ENCODE measurements around the gene LOXHD1. TPM values are rescaled to one million over a fixed set of nuclear protein-coding genes. Genes with fewer than 3 reads are reported as not detected.

Gene LOXHD1
- total and polyA plus RNA-seq, 2 of the 4 experiments (the other 2 are of a cell fraction) = not detected

- no peak overlapping the region for H3K23ac ChIP-seq (ENCODE audit: low read depth, low read length)
- CTCF ChIA-PET = no interaction called here
- BruUV-seq (replicated peaks) = no TSS peak
These were observed 32.0 kb upstream of the LOXHD1 start for GRCh38 chr18:46688853-46689525.

More at GRCh38 chr18:46688853-46689525, 32.0 kb upstream of the LOXHD1 start:
- intact Hi-C loops (cut with micrococcal nuclease) (no loop called here), in situ Hi-C loops (cut with MboI; ENCODE audit: low sequenced_read_pairs) (no loop called here), dilution Hi-C loops (cut with HindIII; ENCODE audit: low sequenced_read_pairs, unreplicated experiment) (no loop called here)
- no peak overlapping the region for H2AFZ ChIP-seq (replicated peaks; ENCODE audit: low read length, poor library complexity)
- no peak overlapping the region for H2AK9ac ChIP-seq (replicated peaks; ENCODE audit: low read depth, low read length, poor library complexity)
- 37% methylated on average over 2 of the region's 12 CpGs; no CpG with 5 or more reads in 1 of the 2 experiments for WGBS, 2 experiments (ENCODE audit: extremely low coverage in 2 of 2, insufficient read length in 1 of 2)
- H3K27me3 ChIP-seq (ENCODE audit: control insufficient read depth, insufficient read depth, low read length) = peaks cover 1% of the 10 kb centered on the region; the same call in 1 of the 2 replicates
- no peak overlapping the region for H3K56ac ChIP-seq (ENCODE audit: extremely low read depth, insufficient read depth, low read length)
- no peaks in the 10 kb centered on the region for H4K20me1 ChIP-seq (ENCODE audit: insufficient read depth, low read length)
- no peak overlapping the region for H2BK15ac ChIP-seq (ENCODE audit: low read depth, low read length)
- no peak overlapping the region for H3K14ac ChIP-seq (replicated peaks; ENCODE audit: low read depth, low read length)
- no peaks in the 10 kb centered on the region for H3K4me1 ChIP-seq (ENCODE audit: control insufficient read depth, insufficient read depth, low read length)
- H3K4me3 ChIP-seq (ENCODE audit: insufficient read depth, low read depth, low read length) = no peak overlapping the region
- no peaks in the 10 kb centered on the region for H3K79me1 ChIP-seq (ENCODE audit: low read depth in 1 of 2, low read length in 2 of 2)
- no peak overlapping the region for H2AK5ac ChIP-seq (ENCODE audit: low read depth, low read length)
- H4K91ac ChIP-seq (ENCODE audit: insufficient read depth, low read depth, low read length) = no peak overlapping the region
- H3K18ac ChIP-seq (ENCODE audit: low read depth, low read length) = no peak overlapping the region
- H3K36me3 ChIP-seq (ENCODE audit: control insufficient read depth, insufficient read depth, low read length) = no peaks in the 10 kb centered on the region
- H4K8ac ChIP-seq (ENCODE audit: low read depth in 2 of 2, low read length in 2 of 2) = no peak overlapping the region
- H3K4me2 ChIP-seq (ENCODE audit: low read depth, low read length) = no peak overlapping the region
- no peak for TF ChIP-seq POLR2A (IDR thresholded peaks at IDR 0.05; ENCODE audit: low read depth, low read length)
- TF ChIP-seq, protein P1, sequence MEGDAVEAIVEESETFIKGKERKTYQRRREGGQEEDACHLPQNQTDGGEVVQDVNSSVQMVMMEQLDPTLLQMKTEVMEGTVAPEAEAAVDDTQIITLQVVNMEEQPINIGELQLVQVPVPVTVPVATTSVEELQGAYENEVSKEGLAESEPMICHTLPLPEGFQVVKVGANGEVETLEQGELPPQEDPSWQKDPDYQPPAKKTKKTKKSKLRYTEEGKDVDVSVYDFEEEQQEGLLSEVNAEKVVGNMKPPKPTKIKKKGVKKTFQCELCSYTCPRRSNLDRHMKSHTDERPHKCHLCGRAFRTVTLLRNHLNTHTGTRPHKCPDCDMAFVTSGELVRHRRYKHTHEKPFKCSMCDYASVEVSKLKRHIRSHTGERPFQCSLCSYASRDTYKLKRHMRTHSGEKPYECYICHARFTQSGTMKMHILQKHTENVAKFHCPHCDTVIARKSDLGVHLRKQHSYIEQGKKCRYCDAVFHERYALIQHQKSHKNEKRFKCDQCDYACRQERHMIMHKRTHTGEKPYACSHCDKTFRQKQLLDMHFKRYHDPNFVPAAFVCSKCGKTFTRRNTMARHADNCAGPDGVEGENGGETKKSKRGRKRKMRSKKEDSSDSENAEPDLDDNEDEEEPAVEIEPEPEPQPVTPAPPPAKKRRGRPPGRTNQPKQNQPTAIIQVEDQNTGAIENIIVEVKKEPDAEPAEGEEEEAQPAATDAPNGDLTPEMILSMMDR (conservative IDR thresholded peaks at IDR 0.05; ENCODE audit: low read depth, low read length) = no peak
- TF ChIP-seq CEBPB (IDR thresholded peaks at IDR 0.05; ENCODE audit: low read depth, low read length) = no peak
- TF ChIP-seq FOS (IDR thresholded peaks at IDR 0.05; ENCODE audit: low read depth, low read length) = no peak
- no peak for TF ChIP-seq NFE2L2 (IDR thresholded peaks at IDR 0.05; ENCODE audit: low read depth, low read length)
- no peak for TF ChIP-seq SMC3 (IDR thresholded peaks at IDR 0.05; ENCODE audit: low read depth, low read length)
- TF ChIP-seq RAD21 (IDR thresholded peaks at IDR 0.05; ENCODE audit: low read length) = no peak
- no peak for TF ChIP-seq ELK1 (IDR thresholded peaks at IDR 0.05; ENCODE audit: borderline replicate concordance, low read depth, low read length)
- no peak for TF ChIP-seq CHD1 (IDR thresholded peaks at IDR 0.05; ENCODE audit: low read depth, low read length)
- TF ChIP-seq RCOR1 (IDR thresholded peaks at IDR 0.05; ENCODE audit: insufficient replicate concordance, low read length) = no peak
- no peak for TF ChIP-seq USF2 (IDR thresholded peaks at IDR 0.05; ENCODE audit: low read depth, low read length)
- no peak for TF ChIP-seq MAFK (IDR thresholded peaks at IDR 0.05; ENCODE audit: low read depth, low read length)
- TF ChIP-seq MXI1 (IDR thresholded peaks at IDR 0.05; ENCODE audit: borderline replicate concordance, low read depth, low read length) = no peak
- TF ChIP-seq BHLHE40 (IDR thresholded peaks at IDR 0.05; ENCODE audit: low read depth, low read length) = no peak
- no peak for TF ChIP-seq RFX5 (IDR thresholded peaks at IDR 0.05; ENCODE audit: low read depth, low read length)
- no peak for TF ChIP-seq MAZ (IDR thresholded peaks at IDR 0.05; ENCODE audit: borderline replicate concordance, low read depth, low read length)
- POLR2A ChIA-PET (ENCODE audit: unreplicated experiment) = no interaction called here
- H2BK120ac ChIP-seq (ENCODE audit: low read depth, low read length) = no peak overlapping the region
- H3K4ac ChIP-seq (ENCODE audit: low read depth, low read length) = no peak overlapping the region
- no peak overlapping the region for H3K27ac ChIP-seq (ENCODE audit: insufficient read depth, low read length)
- ATAC-seq (ENCODE audit: low read depth) = no peak
- no peak overlapping the region for H2BK20ac ChIP-seq (ENCODE audit: low read depth, low read length)
- no peaks in the 10 kb centered on the region for H3K9me1 ChIP-seq (ENCODE audit: insufficient read depth, low read length)
- H3K9me3 ChIP-seq (ENCODE audit: control insufficient read depth, insufficient read depth, low read length) = no peaks in the 10 kb centered on the region
- no peak overlapping the region for H4K5ac ChIP-seq (ENCODE audit: low read depth, low read length)
- H2BK5ac ChIP-seq (ENCODE audit: low read depth, low read length, poor library complexity, severe bottlenecking) = no peak overlapping the region
- DNase-seq = no peak
- no peak overlapping the region for H3K9ac ChIP-seq (ENCODE audit: low read depth, low read length)
